ENCODE results near the gene NUP62CL. TPM values are rescaled to one million over a fixed set of nuclear protein-coding genes. Genes with fewer than 3 reads are reported as not detected.

Gene NUP62CL
- total RNA-seq, 4 donors from 2014 or later: 0.27 to 0.39 TPM; not detected in 2

DNA sequence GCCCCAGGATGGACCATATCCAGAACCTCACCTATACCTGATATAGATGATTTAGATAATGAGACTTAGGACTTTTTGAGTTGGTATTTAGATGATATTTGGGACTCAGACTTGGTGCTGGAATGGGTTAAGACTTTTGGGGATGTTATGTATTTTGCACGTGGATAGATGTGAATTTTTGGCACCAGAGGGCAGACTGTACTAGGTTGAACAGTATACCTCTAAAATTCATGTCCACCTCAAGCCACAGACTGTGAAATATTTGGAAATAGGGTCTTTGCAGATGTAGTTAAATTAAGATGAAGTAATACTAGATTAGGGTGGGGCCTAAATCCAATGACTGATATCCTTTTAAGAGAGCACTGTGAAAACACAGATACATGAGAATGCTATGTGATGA, 103.3 kb downstream of the NUP62CL start:
- no peaks in the 10 kb centered on the region for H3K9me3 ChIP-seq
- WGBS, 2 donors (ENCODE audit: low coverage in 1 of 2): 0 to 9% methylated on average over 1 of the region's 1 CpG
- ATAC-seq: no peak

GRCh38 chrX:107076158-107076557, 130.1 kb downstream of the NUP62CL start:
- Histone ChIP-seq H3K36me3 (peaks cover 0 to 6% of the 10 kb centered on the region in 2 donors), H3K9me3 (peaks cover 0 to 14% (median 0%) of the 10 kb centered on the region in 3 donors), H3K27me3 (no peaks in the 10 kb centered on the region), H3K27ac (no peak overlapping the region), H3K4me3 (no peak overlapping the region), H3K4me1 (no peaks in the 10 kb centered on the region)
- ATAC-seq: no peak
- no peak for TF ChIP-seq POLR2AphosphoS5 (IDR thresholded peaks at IDR 0.05)
- TF ChIP-seq POLR2A (IDR thresholded peaks at IDR 0.05): no peak
- TF ChIP-seq, protein P1, sequence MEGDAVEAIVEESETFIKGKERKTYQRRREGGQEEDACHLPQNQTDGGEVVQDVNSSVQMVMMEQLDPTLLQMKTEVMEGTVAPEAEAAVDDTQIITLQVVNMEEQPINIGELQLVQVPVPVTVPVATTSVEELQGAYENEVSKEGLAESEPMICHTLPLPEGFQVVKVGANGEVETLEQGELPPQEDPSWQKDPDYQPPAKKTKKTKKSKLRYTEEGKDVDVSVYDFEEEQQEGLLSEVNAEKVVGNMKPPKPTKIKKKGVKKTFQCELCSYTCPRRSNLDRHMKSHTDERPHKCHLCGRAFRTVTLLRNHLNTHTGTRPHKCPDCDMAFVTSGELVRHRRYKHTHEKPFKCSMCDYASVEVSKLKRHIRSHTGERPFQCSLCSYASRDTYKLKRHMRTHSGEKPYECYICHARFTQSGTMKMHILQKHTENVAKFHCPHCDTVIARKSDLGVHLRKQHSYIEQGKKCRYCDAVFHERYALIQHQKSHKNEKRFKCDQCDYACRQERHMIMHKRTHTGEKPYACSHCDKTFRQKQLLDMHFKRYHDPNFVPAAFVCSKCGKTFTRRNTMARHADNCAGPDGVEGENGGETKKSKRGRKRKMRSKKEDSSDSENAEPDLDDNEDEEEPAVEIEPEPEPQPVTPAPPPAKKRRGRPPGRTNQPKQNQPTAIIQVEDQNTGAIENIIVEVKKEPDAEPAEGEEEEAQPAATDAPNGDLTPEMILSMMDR (IDR thresholded peaks at IDR 0.05): no peak
- no peak for TF ChIP-seq EP300 (IDR thresholded peaks at IDR 0.05)
- WGBS, 2 donors (ENCODE audit: low coverage in 1 of 2): 89 to 100% methylated on average over 4 of the region's 6 CpGs

More for the DNA sequence above, 103.3 kb downstream of the NUP62CL start:
- Histone ChIP-seq H3K4me1 (no peaks in the 10 kb centered on the region), H3K27ac (no peak overlapping the region), H3K36me3 (no peaks in the 10 kb centered on the region), H3K27me3 (no peaks in the 10 kb centered on the region), H3K4me3 (no peak overlapping the region)
- TF ChIP-seq POLR2AphosphoS5 (IDR thresholded peaks at IDR 0.05): no peak
- TF ChIP-seq EP300 (IDR thresholded peaks at IDR 0.05): no peak
- TF ChIP-seq POLR2A (IDR thresholded peaks at IDR 0.05): no peak
- TF ChIP-seq, protein P1 (IDR thresholded peaks at IDR 0.05): no peak

Small RNAs within 50 kb of the gene (small RNA-seq; reads per million reads assigned to genes)
- 0 reads per million in 4 donors for gene RF00019

Other genes with a start within 250 kb of the NUP62CL start
- gene MORC4, start 206.2 kb downstream of the NUP62CL start, total RNA-seq: 10 to 100 TPM; 10.7 to 19.5 (median 15.4) TPM
- 10 to 100 TPM; 16.9 to 29.9 (median 20.3) TPM for gene RBM41, start 87.6 kb downstream of the NUP62CL start, total RNA-seq
- gene DNAAF6, start 178 bp upstream of the NUP62CL start, total RNA-seq: under 1 TPM in 1 of 4 donors, not detected in 3; 0.19 TPM
- gene FRMPD3, start 243.2 kb upstream of the NUP62CL start, total RNA-seq: under 1 TPM in 2 of 4 donors, not detected in 2; under 0.01 to 0.04 TPM

Data from gastroesophageal sphincter (tissue), 4 donors.